Keratinocyte (primary cell): ENCODE results near the gene UGGT2. TPM values are rescaled to one million over a fixed set of nuclear protein-coding genes. Genes with fewer than 3 reads are reported as not detected.

Source experiments
- DNase-seq: peaks from one replicate; pipeline ENCODE4 v3.0.0-alpha.2; 2011; ENCODE audit warnings: low read depth, missing footprints, low spot score
- FAIRE-seq: peaks from 2 replicates; lab custom pipeline; 2011; peaks lifted over from hg19 to GRCh38; lab: Jason Lieb, UNC
- H2AFZ ChIP-seq: 2 replicates; pipeline ENCODE4 v1.6.0; 2012; ENCODE audit warnings: low read length, control low read depth, inconsistent platforms; ENCODE audit not compliant: control insufficient read depth
- H3K27ac ChIP-seq: 2 replicates; pipeline ENCODE4 v1.5.1; 2011; ENCODE audit warnings: low read length; ENCODE audit not compliant: control insufficient read depth, insufficient read depth
- H3K27me3 ChIP-seq: 3 replicates; pipeline ENCODE4 v1.6.0; 2011; ENCODE audit warnings: low read length; ENCODE audit not compliant: control insufficient read depth, insufficient read depth; ENCODE audit errors: extremely low read depth
- H3K36me3 ChIP-seq, 2 experiments: 2 replicates in 1 of 2; 3 replicates in 1 of 2; pipeline ENCODE4 v1.5.1; 2011; ENCODE audit warnings: low read length in 2 of 2, mild to moderate bottlenecking in 1 of 2; ENCODE audit not compliant: control insufficient read depth in 2 of 2, insufficient read depth in 2 of 2; ENCODE audit errors: extremely low read depth in 1 of 2
- H3K4me1 ChIP-seq: 3 replicates; pipeline ENCODE4 v1.5.1; 2011; ENCODE audit warnings: low read length; ENCODE audit not compliant: control insufficient read depth, insufficient read depth; ENCODE audit errors: extremely low read depth
- H3K4me2 ChIP-seq: 3 replicates; pipeline ENCODE4 v1.6.0; 2011; ENCODE audit warnings: low read depth, low read length; ENCODE audit not compliant: control insufficient read depth, insufficient read depth; ENCODE audit errors: extremely low read depth
- H3K4me3 ChIP-seq, 3 experiments: fragments of 200-600 bp in 1 of 3; sonication (generic) in 1 of 3; 2 replicates in 2 of 3; 3 replicates in 1 of 3; pipeline ENCODE4 v1.5.1; 2011 to 2016; ENCODE audit warnings: low read length in 3 of 3, mild to moderate bottlenecking in 3 of 3, control low read depth in 2 of 3, inconsistent platforms in 1 of 3, low read depth in 1 of 3, mixed read lengths in 1 of 3, mixed run types in 1 of 3, moderate library complexity in 1 of 3; ENCODE audit not compliant: control insufficient read depth in 2 of 3, insufficient read depth in 2 of 3; ENCODE audit errors: extremely low read depth in 1 of 3
- H3K79me2 ChIP-seq: 2 replicates; pipeline ENCODE4 v1.6.0; 2012; ENCODE audit warnings: low read length; ENCODE audit not compliant: control insufficient read depth, insufficient read depth
- H3K9ac ChIP-seq: 3 replicates; pipeline ENCODE4 v1.6.0; 2011; ENCODE audit warnings: low read length; ENCODE audit not compliant: control insufficient read depth, insufficient read depth; ENCODE audit errors: extremely low read depth
- H3K9me1 ChIP-seq: 3 replicates; pipeline ENCODE4 v1.6.0; 2011; ENCODE audit warnings: low read length; ENCODE audit not compliant: control insufficient read depth, insufficient read depth; ENCODE audit errors: extremely low read depth
- H3K9me3 ChIP-seq: 2 replicates; pipeline ENCODE4 v1.5.1; 2012; ENCODE audit warnings: low read depth, low read length; ENCODE audit not compliant: control insufficient read depth
- H4K20me1 ChIP-seq: 3 replicates; pipeline ENCODE4 v1.6.0; 2011; ENCODE audit warnings: low read length; ENCODE audit not compliant: control insufficient read depth, insufficient read depth; ENCODE audit errors: extremely low read depth
- EZH2 ChIP-seq: IDR thresholded peaks from one replicate; pipeline ENCODE4 v1.6.1; 2012; ENCODE audit warnings: inconsistent platforms, mild to moderate bottlenecking, low read length, moderate library complexity
- dilution Hi-C: fragments of 300-500 bp; cut with MboI; formaldehyde crosslinking; loops from one replicate; pipeline ENCODE4 v1.7.0; 2020; ENCODE audit warnings: low sequenced_read_pairs; ENCODE audit not compliant: extremely low pct_ligation_motif_present
- polyA plus RNA-seq, 5 experiments: library from polyadenylated mRNA; depleted of rRNA in 3 of 5; stranded (reverse) in 3 of 5; stranded (forward) in 1 of 5; unstranded in 1 of 5; fragments of >200 nt; gene quantifications; 1 replicate in 1 of 5; 2 replicates in 3 of 5; 3 replicates in 1 of 5; pipeline versions ENCODE4 v1.2.1 to v1.2.3, GENCODE V29; 2011 to 2012; ENCODE audit warnings: missing spikeins in 2 of 5, low read depth in 1 of 5, low replicate concordance in 1 of 5
- TF ChIP-seq, protein P1 (sequence below), 3 experiments: IDR thresholded peaks in 1 of 3; conservative IDR thresholded peaks in 1 of 3; optimal IDR thresholded peaks in 1 of 3; 2 replicates in 2 of 3; 3 replicates in 1 of 3; pipeline versions ENCODE3 to v1.5.1; 2011; ENCODE audit warnings: low read length in 3 of 3, mild to moderate bottlenecking in 3 of 3, moderate library complexity in 2 of 3, control low read depth in 1 of 3, inconsistent platforms in 1 of 3; ENCODE audit not compliant: insufficient read depth in 2 of 3; ENCODE audit errors: extremely low read depth in 1 of 3

Gene UGGT2
- polyA plus RNA-seq, 1 donor (not counting 4 experiments of a cell fraction or from before 2014, with no cell fraction given), result 12.5 TPM

DNA sequence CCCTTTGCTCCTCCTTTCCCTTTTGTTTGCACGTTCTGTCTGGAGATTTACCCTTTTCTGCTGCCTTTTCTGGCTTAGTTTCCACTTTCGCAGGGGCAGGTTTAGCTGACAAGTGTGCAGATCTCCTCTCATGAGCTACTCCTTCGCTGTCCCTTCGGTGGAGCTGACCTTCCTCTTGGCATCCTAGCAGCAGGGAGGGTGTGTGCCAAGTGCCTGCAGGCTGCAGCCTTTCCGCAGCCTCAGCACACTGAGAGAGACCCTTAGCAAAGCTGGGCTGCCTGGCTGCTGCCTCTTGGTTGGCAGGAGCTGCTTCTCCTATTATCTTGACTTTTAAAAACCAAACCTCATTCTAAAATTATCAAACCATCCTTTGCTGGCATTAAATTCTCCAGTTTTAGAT, 243.8 kb downstream of the UGGT2 start:
- Histone ChIP-seq H3K36me3 (no peaks in the 10 kb centered on the region), H2AFZ (no peak overlapping the region), H3K79me2 (no peaks in the 10 kb centered on the region), H3K27ac (no peak overlapping the region), H3K9ac (no peak overlapping the region), H3K4me3 (no peak overlapping the region), H3K9me3 (peaks cover 2% of the 10 kb centered on the region), H3K9me1 (no peaks in the 10 kb centered on the region), H3K27me3 (no peaks in the 10 kb centered on the region), H4K20me1 (no peaks in the 10 kb centered on the region), H3K4me2 (no peak overlapping the region), H3K4me1 (no peaks in the 10 kb centered on the region)
- TF ChIP-seq, protein P1, sequence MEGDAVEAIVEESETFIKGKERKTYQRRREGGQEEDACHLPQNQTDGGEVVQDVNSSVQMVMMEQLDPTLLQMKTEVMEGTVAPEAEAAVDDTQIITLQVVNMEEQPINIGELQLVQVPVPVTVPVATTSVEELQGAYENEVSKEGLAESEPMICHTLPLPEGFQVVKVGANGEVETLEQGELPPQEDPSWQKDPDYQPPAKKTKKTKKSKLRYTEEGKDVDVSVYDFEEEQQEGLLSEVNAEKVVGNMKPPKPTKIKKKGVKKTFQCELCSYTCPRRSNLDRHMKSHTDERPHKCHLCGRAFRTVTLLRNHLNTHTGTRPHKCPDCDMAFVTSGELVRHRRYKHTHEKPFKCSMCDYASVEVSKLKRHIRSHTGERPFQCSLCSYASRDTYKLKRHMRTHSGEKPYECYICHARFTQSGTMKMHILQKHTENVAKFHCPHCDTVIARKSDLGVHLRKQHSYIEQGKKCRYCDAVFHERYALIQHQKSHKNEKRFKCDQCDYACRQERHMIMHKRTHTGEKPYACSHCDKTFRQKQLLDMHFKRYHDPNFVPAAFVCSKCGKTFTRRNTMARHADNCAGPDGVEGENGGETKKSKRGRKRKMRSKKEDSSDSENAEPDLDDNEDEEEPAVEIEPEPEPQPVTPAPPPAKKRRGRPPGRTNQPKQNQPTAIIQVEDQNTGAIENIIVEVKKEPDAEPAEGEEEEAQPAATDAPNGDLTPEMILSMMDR (optimal IDR thresholded peaks at IDR 0.05 in 1 of 3, IDR thresholded peaks at IDR 0.05 in 1 of 3, conservative IDR thresholded peaks at IDR 0.05 in 1 of 3; ENCODE audit: extremely low read depth in 1 of 3, insufficient read depth in 2 of 3, low read length in 3 of 3), result no peak
- DNase-seq (no peak), FAIRE-seq (no peak)
- dilution Hi-C loops, result no loop called here

DNA sequence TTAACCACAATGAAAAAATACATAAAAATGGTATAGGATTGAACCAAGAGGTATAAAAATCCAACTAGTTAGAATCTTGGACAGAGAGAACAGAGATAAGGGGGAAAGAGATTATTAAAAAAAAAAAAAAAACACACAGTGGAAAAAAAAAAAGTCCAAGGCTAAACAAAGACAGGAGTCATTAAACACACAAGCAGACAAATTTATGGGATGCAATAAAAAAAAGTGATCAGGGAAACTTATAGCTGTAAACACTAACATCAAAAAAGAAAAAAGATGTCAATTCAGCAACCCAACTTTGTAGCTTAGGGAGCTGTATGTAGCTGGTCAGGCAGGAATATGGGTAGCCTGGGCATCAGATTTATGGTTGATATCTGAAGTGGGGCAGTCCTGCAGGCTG, 247.3 kb downstream of the UGGT2 start:
- no peak overlapping the region for H3K4me2 ChIP-seq
- H3K4me3 ChIP-seq, result no peak overlapping the region
- dilution Hi-C loops, result no loop called here
- no peak overlapping the region for H3K9ac ChIP-seq
- H4K20me1 ChIP-seq, result no peaks in the 10 kb centered on the region
- no peaks in the 10 kb centered on the region for H3K27me3 ChIP-seq
- no peak overlapping the region for H2AFZ ChIP-seq
- FAIRE-seq (no peak), DNase-seq (no peak)
- no peaks in the 10 kb centered on the region for H3K4me1 ChIP-seq
- TF ChIP-seq, protein P1 (optimal IDR thresholded peaks at IDR 0.05 in 1 of 3, IDR thresholded peaks at IDR 0.05 in 1 of 3, conservative IDR thresholded peaks at IDR 0.05 in 1 of 3; ENCODE audit: extremely low read depth in 1 of 3, insufficient read depth in 2 of 3, low read length in 3 of 3), result no peak
- no peak for TF ChIP-seq EZH2
- no peaks in the 10 kb centered on the region for H3K9me3 ChIP-seq
- H3K27ac ChIP-seq, result no peak overlapping the region
- no peaks in the 10 kb centered on the region for H3K9me1 ChIP-seq
- no peaks in the 10 kb centered on the region for H3K79me2 ChIP-seq
- H3K36me3 ChIP-seq, result no peaks in the 10 kb centered on the region
